ENCODE results near the gene UBE2I. TPM values are rescaled to one million over a fixed set of nuclear protein-coding genes. Genes with fewer than 3 reads are reported as not detected.

The UBE2I gene
- 10 to 100 TPM; 52.5 to 67.8 (median 62.2) TPM for total RNA-seq

- H3K36me3 ChIP-seq: no peaks in the 10 kb centered on the region
- H3K9me3 ChIP-seq: no peaks in the 10 kb centered on the region
- peak within 1 kb of the TSS; percentile 97 for H3K27ac ChIP-seq
- intact Hi-C loops (cut with DNase I; ENCODE audit: low total_unique reads): loop anchor here (2.0 kb wide), 1 partner anchor 38 kb away; no protein-coding TSS in a partner anchor
- peak within 1 kb of the TSS; percentile 75 to 88 (median 78) for H3K4me3 ChIP-seq
- peak; percentile 96 to 98 for DNase-seq (ENCODE audit: low spot score in 2 of 2)
- H3K4me1 ChIP-seq: peaks cover 18% of the 10 kb centered on the region in 2 donors
- no peak for TF ChIP-seq POLR2A (IDR thresholded peaks at IDR 0.05)
- peak; percentile 78 to 81 (median 79) for TF ChIP-seq POLR2AphosphoS5 (IDR thresholded peaks at IDR 0.05)
- no peaks in the 10 kb centered on the region for H3K27me3 ChIP-seq
Measured at GRCh38 chr16:1308977-1309885, at the start of gene UBE2I. Gene UBE2I, plus strand, starts transcription at chr16:1309636. Its CDS starts 4,395 bp downstream, at chr16:1314031.

- intact Hi-C loops (cut with DNase I; ENCODE audit: low total_unique reads): no loop called here
Measured at GRCh38 chr16:1259760-1260068, 49.7 kb upstream of the UBE2I start.

GRCh38 chr16:1260101-1260680 lies 49.2 kb upstream of the UBE2I start:
- Histone ChIP-seq H3K4me3 (no peak overlapping the region), H3K27me3 (peaks cover 0 to 78% of the 10 kb centered on the region in 2 donors), H3K36me3 (no peaks in the 10 kb centered on the region), H3K27ac (no peak overlapping the region), H3K9me3 (no peaks in the 10 kb centered on the region), H3K4me1 (peaks cover 0 to 8% of the 10 kb centered on the region in 2 donors)
- DNase-seq (ENCODE audit: low spot score in 2 of 2): no peak
- intact Hi-C loops (cut with DNase I; ENCODE audit: low total_unique reads): no loop called here
- TF ChIP-seq POLR2AphosphoS5 (IDR thresholded peaks at IDR 0.05): no peak
- TF ChIP-seq CTCF (IDR thresholded peaks at IDR 0.05): no peak
- TF ChIP-seq POLR2A (IDR thresholded peaks at IDR 0.05): no peak

More at GRCh38 chr16:1259760-1260068, 49.7 kb upstream of the UBE2I start:
- peaks cover 0 to 8% of the 10 kb centered on the region in 2 donors for H3K4me1 ChIP-seq
- no peak overlapping the region for H3K27ac ChIP-seq
- H3K4me3 ChIP-seq: peak overlapping the region in 1 of 3 donors; percentile 54
- TF ChIP-seq CTCF (IDR thresholded peaks at IDR 0.05) (no peak), POLR2A (IDR thresholded peaks at IDR 0.05) (no peak), POLR2AphosphoS5 (IDR thresholded peaks at IDR 0.05) (no peak)
- DNase-seq (ENCODE audit: low spot score in 2 of 2): no peak
- H3K27me3 ChIP-seq: peaks cover 0 to 78% of the 10 kb centered on the region in 2 donors
- H3K36me3 ChIP-seq: no peaks in the 10 kb centered on the region
- no peaks in the 10 kb centered on the region for H3K9me3 ChIP-seq

GRCh38 chr16:1261131-1261892 lies 48.1 kb upstream of the UBE2I start:
- Histone ChIP-seq H3K36me3 (no peaks in the 10 kb centered on the region), H3K27me3 (peaks cover 0 to 81% of the 10 kb centered on the region in 2 donors), H3K27ac (no peak overlapping the region), H3K4me1 (peaks cover 0 to 8% of the 10 kb centered on the region in 2 donors), H3K9me3 (no peaks in the 10 kb centered on the region), H3K4me3 (no peak overlapping the region)
- TF ChIP-seq POLR2AphosphoS5 (IDR thresholded peaks at IDR 0.05) (no peak), POLR2A (IDR thresholded peaks at IDR 0.05) (no peak)
- no peak for DNase-seq (ENCODE audit: low spot score in 2 of 2)
- intact Hi-C loops (cut with DNase I; ENCODE audit: low total_unique reads): no loop called here

GRCh38 chr16:1262210-1262845 lies 47.1 kb upstream of the UBE2I start:
- H3K27me3 ChIP-seq: peaks cover 0 to 76% of the 10 kb centered on the region in 2 donors
- intact Hi-C loops (cut with DNase I; ENCODE audit: low total_unique reads): no loop called here

GRCh38 chr16:1262846-1263221 lies 46.6 kb upstream of the UBE2I start:
- H3K27me3 ChIP-seq: peaks cover 0 to 71% of the 10 kb centered on the region in 2 donors
- TF ChIP-seq CTCF (IDR thresholded peaks at IDR 0.05) (no peak), POLR2A (IDR thresholded peaks at IDR 0.05) (no peak), POLR2AphosphoS5 (IDR thresholded peaks at IDR 0.05) (no peak)
- intact Hi-C loops (cut with DNase I; ENCODE audit: low total_unique reads): no loop called here

More at GRCh38 chr16:1262210-1262845, 47.1 kb upstream of the UBE2I start:
- no peaks in the 10 kb centered on the region for H3K36me3 ChIP-seq
- peaks cover 0 to 8% of the 10 kb centered on the region in 2 donors for H3K4me1 ChIP-seq
- H3K4me3 ChIP-seq: no peak overlapping the region
- no peak overlapping the region for H3K27ac ChIP-seq
- TF ChIP-seq POLR2A (IDR thresholded peaks at IDR 0.05) (no peak), POLR2AphosphoS5 (IDR thresholded peaks at IDR 0.05) (no peak)
- no peak for DNase-seq (ENCODE audit: low spot score in 2 of 2)
- peaks cover 0 to 3% of the 10 kb centered on the region in 2 donors for H3K9me3 ChIP-seq

More at GRCh38 chr16:1262846-1263221, 46.6 kb upstream of the UBE2I start:
- no peak overlapping the region for H3K4me3 ChIP-seq
- peaks cover 0 to 3% of the 10 kb centered on the region in 2 donors for H3K9me3 ChIP-seq
- no peak overlapping the region for H3K27ac ChIP-seq
- peaks cover 0 to 8% of the 10 kb centered on the region in 2 donors for H3K4me1 ChIP-seq
- H3K36me3 ChIP-seq: no peaks in the 10 kb centered on the region
- no peak for DNase-seq (ENCODE audit: low spot score in 2 of 2)
